ENCODE measurements around the gene MORN3. TPM values are rescaled to one million over a fixed set of nuclear protein-coding genes. Genes with fewer than 3 reads are reported as not detected.
A peak's percentile ranks its signal among the peaks of the same experiment; 100 is the strongest.
"Not testable (repeated sequence)": the region's sequence is repeated elsewhere in the genome, so short reads cannot be mapped to it uniquely, and the experiment has no call there.

The MORN3 gene
- total RNA-seq, 2 experiments from 2014 or later: 0.51 to 1.1 TPM

DNA sequence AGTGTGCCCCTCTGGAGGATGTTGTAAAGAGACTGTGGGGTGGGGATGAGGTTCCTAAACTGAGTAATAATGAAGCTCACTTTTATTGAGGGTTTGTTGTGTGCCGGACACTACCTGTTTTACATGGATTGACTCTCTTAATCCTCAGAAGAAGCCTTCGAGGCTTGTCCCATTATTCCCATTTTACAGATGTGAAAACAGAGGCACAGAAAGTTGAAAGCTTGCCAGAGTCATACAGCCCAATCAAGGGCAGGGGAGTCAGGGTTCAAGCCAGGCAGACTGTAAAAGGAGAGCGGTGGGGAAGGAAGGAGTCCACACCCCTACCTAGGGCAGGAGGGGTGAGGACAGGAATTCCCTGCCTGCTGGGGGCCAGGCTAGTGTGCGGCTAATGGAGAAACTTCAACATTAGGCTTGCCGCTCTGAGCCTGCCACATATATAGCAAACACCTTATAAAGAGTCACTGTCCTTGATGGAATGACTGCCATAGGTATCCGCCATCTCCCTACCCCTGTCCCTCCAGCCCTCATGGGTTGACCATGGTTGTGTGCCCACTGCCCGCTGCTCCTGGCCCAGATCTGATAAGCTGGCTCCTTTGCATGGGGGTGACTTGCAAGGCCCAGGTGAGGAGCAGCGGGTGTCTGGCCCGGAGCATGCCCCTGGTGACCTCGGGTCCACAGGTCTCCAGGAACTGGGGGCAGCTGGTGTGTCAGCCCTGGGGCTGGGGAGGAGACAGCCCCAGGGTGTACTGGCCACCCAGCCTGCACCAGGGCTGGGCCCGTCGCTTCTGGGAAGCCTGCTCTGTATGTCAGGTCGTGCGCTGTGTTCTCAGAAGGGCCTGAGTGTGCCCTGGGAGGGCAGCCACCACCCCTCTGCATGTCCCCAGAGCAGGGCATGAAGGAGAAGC is 30.9 kb downstream of the MORN3 start:
- Mint-ChIP-seq H3K27ac (peak overlapping the region; percentile 95), H3K4me1 (ENCODE audit: low read depth) (peaks cover 37% of the 10 kb centered on the region), H3K4me3 (peak overlapping the region; percentile 60), H3K9me3 (no peaks in the 10 kb centered on the region), H3K27me3 (no peaks in the 10 kb centered on the region), H3K36me3 (ENCODE audit: low read depth) (peaks cover 41% of the 10 kb centered on the region)
- DNase-seq (no peak), ATAC-seq (no peak)
- ChIA-PET POLR2A (interaction anchor here (0.7 to 5.6 kb wide), 9 partner anchors 10 to 144 kb away, joined by 3 to 69 read pairs (median 5); partner anchors contain the start of genes MORN3 and ORAI1), CTCF (interaction anchor here (0.9 to 5.4 kb wide), 11 partner anchors 10 to 156 kb away, joined by 3 to 38 read pairs (median 5); partner anchors contain the start of genes MORN3, ORAI1 and RHOF)
- intact Hi-C loops (cut with micrococcal nuclease): no loop called here
- TF ChIP-seq, protein P1, sequence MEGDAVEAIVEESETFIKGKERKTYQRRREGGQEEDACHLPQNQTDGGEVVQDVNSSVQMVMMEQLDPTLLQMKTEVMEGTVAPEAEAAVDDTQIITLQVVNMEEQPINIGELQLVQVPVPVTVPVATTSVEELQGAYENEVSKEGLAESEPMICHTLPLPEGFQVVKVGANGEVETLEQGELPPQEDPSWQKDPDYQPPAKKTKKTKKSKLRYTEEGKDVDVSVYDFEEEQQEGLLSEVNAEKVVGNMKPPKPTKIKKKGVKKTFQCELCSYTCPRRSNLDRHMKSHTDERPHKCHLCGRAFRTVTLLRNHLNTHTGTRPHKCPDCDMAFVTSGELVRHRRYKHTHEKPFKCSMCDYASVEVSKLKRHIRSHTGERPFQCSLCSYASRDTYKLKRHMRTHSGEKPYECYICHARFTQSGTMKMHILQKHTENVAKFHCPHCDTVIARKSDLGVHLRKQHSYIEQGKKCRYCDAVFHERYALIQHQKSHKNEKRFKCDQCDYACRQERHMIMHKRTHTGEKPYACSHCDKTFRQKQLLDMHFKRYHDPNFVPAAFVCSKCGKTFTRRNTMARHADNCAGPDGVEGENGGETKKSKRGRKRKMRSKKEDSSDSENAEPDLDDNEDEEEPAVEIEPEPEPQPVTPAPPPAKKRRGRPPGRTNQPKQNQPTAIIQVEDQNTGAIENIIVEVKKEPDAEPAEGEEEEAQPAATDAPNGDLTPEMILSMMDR (IDR thresholded peaks at IDR 0.05): no peak

DNA sequence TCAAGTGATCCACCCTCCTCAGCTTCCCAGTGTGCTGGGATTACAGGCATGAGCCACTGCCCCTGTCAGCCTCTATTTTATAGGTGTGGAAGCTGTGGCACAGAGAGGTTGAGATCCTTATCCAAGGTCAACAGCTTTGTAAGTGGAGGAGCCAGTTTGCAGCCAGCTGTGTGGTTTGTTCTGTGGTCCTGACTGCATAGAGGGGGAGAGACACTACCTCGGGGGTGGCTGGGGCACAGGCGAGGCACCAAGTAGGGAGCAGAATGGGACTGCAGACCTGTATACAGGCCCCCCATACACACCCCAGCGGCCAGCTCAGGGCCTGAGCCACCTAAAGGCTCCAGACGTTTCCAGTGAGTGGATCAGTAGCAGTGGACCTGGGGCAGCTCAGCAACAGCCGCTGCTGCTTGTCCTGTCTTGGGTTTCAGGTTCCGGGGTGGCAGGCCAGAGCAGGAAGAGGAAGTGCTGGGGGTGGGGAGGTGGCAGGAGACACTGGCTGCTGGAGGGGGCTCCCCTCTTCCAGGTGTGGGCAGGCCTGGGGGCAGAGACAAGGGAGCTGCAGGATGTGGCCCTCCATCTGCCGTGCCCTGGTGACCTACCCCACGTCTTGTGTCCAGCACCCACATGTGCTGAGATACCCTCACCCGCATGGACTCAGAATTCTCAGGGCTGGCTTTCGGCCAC is 32.1 kb downstream of the MORN3 start:
- ChIA-PET POLR2A (interaction anchor here (0.5 to 5.6 kb wide), 14 partner anchors 8 to 168 kb away, joined by 3 to 69 read pairs (median 4); partner anchors contain the start of genes MORN3 and ORAI1), CTCF (interaction anchor here (0.9 to 5.4 kb wide), 9 partner anchors 11 to 157 kb away, joined by 4 to 38 read pairs (median 5); partner anchors contain the start of genes MORN3, ORAI1 and RHOF)
- ATAC-seq (peak; percentile 91), DNase-seq (peak; percentile 89)
- Mint-ChIP-seq H3K4me1 (ENCODE audit: low read depth) (peaks cover 48% of the 10 kb centered on the region), H3K9me3 (no peaks in the 10 kb centered on the region), H3K27ac (peak overlapping the region; percentile 95), H3K4me3 (peak overlapping the region; percentile 60), H3K36me3 (ENCODE audit: low read depth) (peaks cover 49% of the 10 kb centered on the region), H3K27me3 (no peaks in the 10 kb centered on the region)
- TF ChIP-seq, protein P1 (IDR thresholded peaks at IDR 0.05): no peak
- intact Hi-C loops (cut with micrococcal nuclease): no loop called here

DNA sequence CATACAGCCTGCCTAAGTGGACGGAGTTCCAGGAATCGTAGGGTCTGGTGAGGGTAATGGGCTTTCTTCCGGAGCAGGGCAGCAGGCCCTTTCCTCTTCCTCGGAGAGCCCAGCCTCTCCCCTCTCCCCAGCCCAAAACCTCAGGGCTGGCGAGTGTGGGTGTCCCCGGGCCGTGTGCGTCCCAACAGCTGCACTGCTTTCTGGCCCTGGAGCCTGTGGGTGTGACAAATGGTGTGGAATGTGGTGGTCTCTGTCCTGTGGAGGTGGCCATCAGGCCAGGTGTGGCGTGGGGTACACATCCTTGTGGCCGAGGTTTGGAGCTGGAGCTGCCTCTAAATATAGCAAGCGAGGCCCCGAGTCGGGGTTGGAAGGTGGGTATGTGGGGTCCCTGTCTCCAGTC is 34.6 kb downstream of the MORN3 start:
- H3K36me3 Mint-ChIP-seq (ENCODE audit: low read depth): peaks cover 52% of the 10 kb centered on the region
- ATAC-seq (no peak), DNase-seq (no peak)
- no peaks in the 10 kb centered on the region for H3K9me3 Mint-ChIP-seq
- intact Hi-C loops (cut with micrococcal nuclease): no loop called here
- H3K27me3 Mint-ChIP-seq: no peaks in the 10 kb centered on the region
- H3K4me1 Mint-ChIP-seq (ENCODE audit: low read depth): peaks cover 66% of the 10 kb centered on the region
- peak overlapping the region; percentile 34 for H3K4me3 Mint-ChIP-seq
- H3K27ac Mint-ChIP-seq: peak overlapping the region; percentile 95
- TF ChIP-seq, protein P1 (IDR thresholded peaks at IDR 0.05): no peak
- POLR2A ChIA-PET: interaction anchor here (0.8 to 5.6 kb wide), 5 partner anchors 8 to 45 kb away, joined by 3 to 69 read pairs (median 5); partner anchors contain the start of gene ORAI1
- CTCF ChIA-PET: interaction anchor here (1.0 to 5.4 kb wide), 5 partner anchors 8 to 141 kb away, joined by 3 to 38 read pairs (median 4); partner anchors contain the start of gene ORAI1

DNA sequence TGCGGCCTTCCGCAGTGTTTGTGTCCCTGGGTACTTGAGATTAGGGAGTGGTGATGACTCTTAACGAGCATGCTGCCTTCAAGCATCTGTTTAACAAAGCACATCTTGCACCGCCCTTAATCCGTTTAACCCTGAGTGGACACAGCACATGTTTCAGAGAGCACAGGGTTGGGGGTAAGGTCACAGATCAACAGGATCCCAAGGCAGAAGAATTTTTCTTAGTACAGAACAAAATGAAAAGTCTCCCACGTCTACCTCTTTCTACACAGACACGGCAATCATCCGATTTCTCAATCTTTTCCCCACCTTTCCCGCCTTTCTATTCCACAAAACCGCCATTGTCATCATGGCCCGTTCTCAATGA is 35.6 kb downstream of the MORN3 start:
- H3K9me3 Mint-ChIP-seq; DNase-seq; H3K4me3 Mint-ChIP-seq; H3K27me3 Mint-ChIP-seq; H3K27ac Mint-ChIP-seq; ATAC-seq; intact Hi-C loops (cut with micrococcal nuclease); POLR2A ChIA-PET: not testable (repeated sequence)
- CTCF ChIA-PET: interaction anchor here (0.9 to 1.5 kb wide), 2 partner anchors 35 to 49 kb away, joined by 4 to 7 read pairs; partner anchors contain the start of gene MORN3
- H3K36me3 Mint-ChIP-seq (ENCODE audit: low read depth): peaks cover 58% of the 10 kb centered on the region
- H3K4me1 Mint-ChIP-seq (ENCODE audit: low read depth): peaks cover 74% of the 10 kb centered on the region

Data from activated CD8-positive, alpha-beta T cell treated with anti-CD3 and anti-CD28 coated beads for 36 hours (primary cell).